Cardiac muscle cell (in vitro differentiated cells and primary cell): ENCODE measurements around the gene MAST4. TPM values are rescaled to one million over a fixed set of nuclear protein-coding genes. Genes with fewer than 3 reads are reported as not detected.

Source experiments
- DNase-seq, 2 donors: peaks; one replicate each; pipeline versions ENCODE4 v3.0.0 to v3.0.0-alpha.2; 2010 to 2017; ENCODE audit warnings: low read depth in 1 of 2, low spot score in 1 of 2
- H3K27ac ChIP-seq: fragments of 200-600 bp; sonication (generic); 2 replicates; pipeline ENCODE4 v1.5.1; 2016
- H3K27me3 ChIP-seq: fragments of 200-600 bp; sonication (generic); 2 replicates; pipeline ENCODE4 v1.6.0; 2016; ENCODE audit warnings: control low read depth
- H3K36me3 ChIP-seq: fragments of 200-600 bp; sonication (generic); 2 replicates; pipeline ENCODE4 v1.5.1; 2016; ENCODE audit warnings: control low read depth
- H3K4me1 ChIP-seq: fragments of 200-600 bp; sonication (generic); 2 replicates; pipeline ENCODE4 v1.8.1; 2017; ENCODE audit warnings: low read depth, mild to moderate bottlenecking, mixed run types
- H3K4me3 ChIP-seq: fragments of 200-600 bp; sonication (generic); 2 replicates; pipeline ENCODE4 v1.5.1; 2016; ENCODE audit warnings: mild to moderate bottlenecking
- H3K9me3 ChIP-seq: fragments of 200-600 bp; sonication (generic); 2 replicates; pipeline ENCODE4 v1.5.1; 2017; ENCODE audit warnings: low read depth, mild to moderate bottlenecking, control low read depth
- polyA plus RNA-seq: library from polyadenylated mRNA; unstranded; fragments of >200 nt; fragmentation: Nextera tagmentation; extraction: Ambion mirVana; gene quantifications from 2 replicates; pipeline ENCODE4 v1.2.1, GENCODE V29; 2016
- total RNA-seq: library from RNA; depleted of rRNA; stranded (reverse); fragments of >200 nt; gene quantifications from 2 replicates; pipeline ENCODE4 v1.2.3, GENCODE V29; 2016
- TF ChIP-seq, protein P1 (sequence below): IDR thresholded peaks from 2 replicates; pipeline ENCODE4 v1.5.1; 2012; ENCODE audit warnings: low read depth, mild to moderate bottlenecking, low read length

The MAST4 gene
- total and polyA plus RNA-seq, 2 experiments from 2014 or later = 33.1 to 58.0 TPM

DNA sequence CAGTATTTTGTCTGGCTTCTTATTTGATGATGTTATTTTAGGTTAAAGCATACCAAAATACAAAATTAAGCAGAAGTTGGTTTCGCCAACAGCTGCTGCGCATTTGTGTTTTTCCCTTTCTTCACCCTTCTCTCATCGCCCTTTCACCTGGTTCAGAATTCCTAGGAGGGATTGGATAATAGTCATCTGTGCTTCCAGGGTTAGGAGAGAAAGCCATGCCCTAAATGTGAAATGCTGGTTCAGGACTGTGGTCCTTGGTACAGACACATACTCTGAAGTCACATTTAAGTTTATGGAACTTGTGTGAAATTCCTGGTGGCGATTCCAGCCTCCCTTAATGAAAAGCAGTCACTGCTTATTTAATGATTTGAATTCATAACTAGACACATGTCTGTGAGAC, 7.7 kb downstream of the MAST4 start:
- Histone ChIP-seq H3K27ac (no peak overlapping the region), H3K36me3 (no peaks in the 10 kb centered on the region), H3K27me3 (peaks cover 30% of the 10 kb centered on the region), H3K9me3 (no peaks in the 10 kb centered on the region), H3K4me3 (no peak overlapping the region), H3K4me1 (no peaks in the 10 kb centered on the region)
- no peak for DNase-seq
- TF ChIP-seq, protein P1, sequence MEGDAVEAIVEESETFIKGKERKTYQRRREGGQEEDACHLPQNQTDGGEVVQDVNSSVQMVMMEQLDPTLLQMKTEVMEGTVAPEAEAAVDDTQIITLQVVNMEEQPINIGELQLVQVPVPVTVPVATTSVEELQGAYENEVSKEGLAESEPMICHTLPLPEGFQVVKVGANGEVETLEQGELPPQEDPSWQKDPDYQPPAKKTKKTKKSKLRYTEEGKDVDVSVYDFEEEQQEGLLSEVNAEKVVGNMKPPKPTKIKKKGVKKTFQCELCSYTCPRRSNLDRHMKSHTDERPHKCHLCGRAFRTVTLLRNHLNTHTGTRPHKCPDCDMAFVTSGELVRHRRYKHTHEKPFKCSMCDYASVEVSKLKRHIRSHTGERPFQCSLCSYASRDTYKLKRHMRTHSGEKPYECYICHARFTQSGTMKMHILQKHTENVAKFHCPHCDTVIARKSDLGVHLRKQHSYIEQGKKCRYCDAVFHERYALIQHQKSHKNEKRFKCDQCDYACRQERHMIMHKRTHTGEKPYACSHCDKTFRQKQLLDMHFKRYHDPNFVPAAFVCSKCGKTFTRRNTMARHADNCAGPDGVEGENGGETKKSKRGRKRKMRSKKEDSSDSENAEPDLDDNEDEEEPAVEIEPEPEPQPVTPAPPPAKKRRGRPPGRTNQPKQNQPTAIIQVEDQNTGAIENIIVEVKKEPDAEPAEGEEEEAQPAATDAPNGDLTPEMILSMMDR = no peak

DNA sequence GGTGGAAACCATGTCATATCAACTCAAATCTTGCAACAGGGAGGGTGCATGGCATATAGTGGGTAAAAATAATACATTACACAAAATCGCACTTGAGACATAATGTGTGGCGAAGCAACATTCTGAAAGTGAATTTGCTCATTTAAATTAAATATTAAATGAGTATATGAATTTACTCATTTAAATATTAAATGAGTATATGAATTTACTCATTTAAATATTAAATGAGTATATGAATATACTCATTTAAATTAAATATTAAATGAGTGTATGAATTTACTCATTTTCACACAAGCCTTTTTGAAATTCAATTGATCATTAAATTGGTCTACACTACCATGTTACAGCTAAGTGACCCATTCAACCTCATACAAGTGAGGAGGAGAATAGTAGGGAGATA, 10.5 kb downstream of the MAST4 start:
- Histone ChIP-seq H3K36me3 (no peaks in the 10 kb centered on the region), H3K4me3 (no peak overlapping the region), H3K27me3 (peaks cover 16% of the 10 kb centered on the region), H3K4me1 (peaks cover 9% of the 10 kb centered on the region), H3K9me3 (no peaks in the 10 kb centered on the region), H3K27ac (no peak overlapping the region)
- DNase-seq = no peak
- TF ChIP-seq, protein P1 = no peak

DNA sequence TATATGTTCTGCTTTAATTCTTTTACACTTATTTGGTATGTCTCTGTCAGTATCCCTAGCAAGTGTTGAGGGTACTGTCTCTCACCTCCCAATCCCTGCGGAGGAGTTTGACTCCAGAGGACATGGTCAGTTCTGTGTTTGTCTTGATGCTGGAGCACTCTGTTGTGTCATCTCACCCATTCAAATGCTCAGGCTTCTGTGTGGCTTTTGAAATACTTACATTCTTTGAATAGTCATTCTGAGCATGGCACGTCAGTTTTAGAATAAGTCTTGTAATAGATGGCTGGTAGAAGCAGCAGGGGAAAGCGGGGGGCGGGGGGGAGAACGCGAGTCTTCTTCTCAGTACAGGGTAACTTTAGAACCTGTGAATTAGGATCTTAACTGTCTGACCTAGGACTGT, 12.3 kb downstream of the MAST4 start:
- Histone ChIP-seq H3K27ac (no peak overlapping the region), H3K9me3 (no peaks in the 10 kb centered on the region), H3K27me3 (peaks cover 6% of the 10 kb centered on the region), H3K4me1 (peaks cover 9% of the 10 kb centered on the region), H3K36me3 (no peaks in the 10 kb centered on the region), H3K4me3 (no peak overlapping the region)
- no peak for DNase-seq
- TF ChIP-seq, protein P1 = no peak

DNA sequence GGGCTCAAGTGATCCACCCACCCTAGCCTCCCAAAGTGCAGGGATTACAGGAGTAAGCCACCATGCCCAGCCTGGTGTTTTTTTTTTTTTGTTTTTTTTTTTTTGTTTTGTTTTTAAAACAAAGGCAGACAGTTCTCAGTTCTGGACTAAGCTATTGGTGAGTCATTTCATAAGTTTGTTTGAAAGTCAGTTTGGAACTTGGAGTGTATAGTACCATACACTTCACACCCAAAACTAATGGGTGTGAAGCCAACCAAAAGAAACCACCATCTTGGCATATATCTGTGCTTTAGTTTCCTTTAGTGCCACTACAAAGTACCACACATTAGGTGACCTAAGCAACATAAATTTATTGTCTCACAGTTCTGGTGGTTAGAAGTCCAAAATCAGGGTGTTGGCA, 13.4 kb downstream of the MAST4 start:
- Histone ChIP-seq H3K27ac (no peak overlapping the region), H3K27me3 (peaks cover 5% of the 10 kb centered on the region), H3K36me3 (no peaks in the 10 kb centered on the region), H3K4me3 (no peak overlapping the region), H3K4me1 (peaks cover 9% of the 10 kb centered on the region), H3K9me3 (no peaks in the 10 kb centered on the region)
- TF ChIP-seq, protein P1 = no peak
- DNase-seq = no peak

DNA sequence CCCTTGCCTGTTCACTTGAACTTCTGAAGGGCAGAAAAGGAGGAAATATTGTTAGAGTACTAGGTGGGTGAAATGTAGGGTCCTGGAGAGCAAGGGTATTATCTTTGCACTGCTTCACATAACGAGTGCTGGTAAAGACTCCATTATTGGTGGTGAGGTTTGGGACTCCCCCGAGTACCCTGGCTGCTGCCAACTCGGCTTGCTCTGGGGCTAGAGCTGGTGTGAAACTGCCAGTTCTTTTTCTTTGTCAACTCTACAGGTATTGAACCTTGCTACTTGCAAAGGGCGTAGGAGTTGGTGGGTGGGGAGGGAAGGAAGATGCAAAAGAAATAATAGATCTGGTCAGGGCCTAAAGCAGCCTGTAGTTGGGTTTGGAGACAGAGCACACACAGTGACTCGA, 16.0 kb downstream of the MAST4 start:
- DNase-seq = no peak
- Histone ChIP-seq H3K36me3 (no peaks in the 10 kb centered on the region), H3K27me3 (no peaks in the 10 kb centered on the region), H3K9me3 (no peaks in the 10 kb centered on the region), H3K4me1 (peaks cover 9% of the 10 kb centered on the region), H3K27ac (no peak overlapping the region), H3K4me3 (no peak overlapping the region)
- TF ChIP-seq, protein P1 = no peak

DNA sequence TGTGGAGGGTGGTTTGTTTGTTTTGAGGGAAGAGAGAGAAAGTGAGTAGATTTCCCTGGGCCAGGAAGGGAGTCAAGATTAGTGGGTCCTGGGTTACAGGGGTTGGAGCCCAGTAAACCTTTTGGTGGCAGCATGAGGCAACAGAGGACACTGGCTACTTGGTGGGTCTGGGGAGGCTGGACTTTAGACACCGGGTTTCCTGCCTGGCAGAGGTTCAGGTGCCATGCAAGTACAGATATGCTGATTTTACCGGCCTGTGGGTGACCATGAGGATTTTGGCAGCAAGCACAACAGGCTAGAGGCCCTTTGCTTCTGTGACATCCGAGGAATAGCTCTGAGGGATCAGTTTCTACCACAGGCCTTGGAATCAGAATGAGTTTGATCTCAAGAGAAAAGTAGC, 18.9 kb downstream of the MAST4 start:
- H3K4me1 ChIP-seq = peaks cover 9% of the 10 kb centered on the region
- no peak overlapping the region for H3K4me3 ChIP-seq
- no peaks in the 10 kb centered on the region for H3K36me3 ChIP-seq
- H3K9me3 ChIP-seq = no peaks in the 10 kb centered on the region
- DNase-seq = no peak
- TF ChIP-seq, protein P1 = no peak
- H3K27me3 ChIP-seq = no peaks in the 10 kb centered on the region
- no peak overlapping the region for H3K27ac ChIP-seq
